Activated naive CD4-positive, alpha-beta T cell treated with anti-CD3 and anti-CD28 coated beads, Interleukin-2, amount 50 U/mL, for 16 hours (primary cell): ENCODE results near the gene DNAJB13.

Source experiments
- DNase-seq: peaks from one replicate; pipeline ENCODE4 v3.0.0-alpha.2; 2020

DNAJB13 gene

GRCh38 chr11:73956876-73957653 lies 6.2 kb downstream of the DNAJB13 start:
- no peak for DNase-seq

DNA sequence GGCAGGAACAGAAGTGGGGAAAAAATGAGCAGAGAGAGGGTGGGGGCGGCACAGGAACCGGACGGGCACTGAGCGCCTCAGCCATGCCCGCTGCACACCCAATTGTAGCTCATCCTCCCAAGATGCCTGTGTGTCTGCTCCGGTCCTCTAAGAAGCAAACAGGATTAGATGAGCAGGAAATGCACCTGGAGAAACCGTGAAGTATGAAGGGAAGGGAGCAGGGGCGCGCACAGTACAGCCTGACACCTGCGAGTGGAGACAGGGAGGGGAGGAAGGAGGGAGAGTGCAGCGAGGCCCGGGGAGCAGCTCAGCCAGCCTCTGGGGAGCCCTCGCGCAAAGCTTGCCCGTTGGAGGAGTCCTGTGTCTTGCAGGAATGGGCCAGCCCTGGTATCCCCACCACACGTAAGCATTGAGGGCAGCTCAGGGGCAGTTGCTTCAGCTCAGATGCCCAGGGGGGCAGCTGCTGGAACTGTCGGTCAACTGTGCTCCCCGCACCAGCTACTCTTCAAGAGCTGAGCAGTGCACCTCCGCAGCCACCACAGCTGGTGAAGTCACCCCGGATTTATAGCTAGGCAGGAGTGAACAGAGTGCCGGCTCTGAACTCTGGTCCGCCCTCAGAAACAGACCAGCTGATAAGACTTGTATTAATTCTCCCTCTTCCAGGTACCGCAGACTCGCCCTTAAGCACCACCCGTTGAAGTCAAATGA lies 7.0 kb downstream of the DNAJB13 start:
- DNase-seq: no peak

DNA sequence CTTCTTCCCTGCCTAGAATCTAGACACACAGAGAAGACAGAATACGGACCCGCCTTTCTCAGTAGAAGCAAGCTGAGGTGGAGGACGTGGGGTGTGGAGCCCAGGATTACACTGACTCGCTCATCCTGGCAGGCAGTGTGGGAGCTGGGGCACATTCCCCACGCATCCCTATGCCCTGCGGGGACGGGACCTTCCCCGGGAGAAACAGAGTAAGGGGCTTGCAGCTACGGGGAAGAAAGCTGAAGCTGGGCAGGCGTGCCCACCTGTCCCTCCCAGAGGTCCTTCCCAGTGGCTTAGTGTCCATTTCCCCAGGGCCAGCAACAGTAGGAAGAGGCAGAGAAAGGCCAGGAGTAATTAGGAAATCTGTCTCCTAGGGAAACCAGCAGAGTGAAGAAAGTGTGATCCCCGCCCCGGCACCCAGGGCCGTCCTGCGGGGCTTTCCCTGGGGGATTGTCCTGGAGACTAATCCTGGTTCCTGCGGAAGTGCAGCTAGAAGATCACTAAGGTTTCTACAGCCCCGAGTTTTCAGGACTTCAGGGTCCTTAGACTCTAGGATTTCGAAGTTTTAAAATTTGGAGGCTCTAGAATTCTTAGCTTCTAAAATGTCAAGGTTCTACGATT lies 7.8 kb downstream of the DNAJB13 start:
- no peak for DNase-seq

- no peak for DNase-seq
These were observed 10.5 kb downstream of the DNAJB13 start for GRCh38 chr11:73961321-73961720.

- DNase-seq: no peak
These were observed 11.4 kb downstream of the DNAJB13 start for GRCh38 chr11:73962101-73962705.

GRCh38 chr11:73963861-73964260 lies 13.0 kb downstream of the DNAJB13 start:
- no peak for DNase-seq

DNA sequence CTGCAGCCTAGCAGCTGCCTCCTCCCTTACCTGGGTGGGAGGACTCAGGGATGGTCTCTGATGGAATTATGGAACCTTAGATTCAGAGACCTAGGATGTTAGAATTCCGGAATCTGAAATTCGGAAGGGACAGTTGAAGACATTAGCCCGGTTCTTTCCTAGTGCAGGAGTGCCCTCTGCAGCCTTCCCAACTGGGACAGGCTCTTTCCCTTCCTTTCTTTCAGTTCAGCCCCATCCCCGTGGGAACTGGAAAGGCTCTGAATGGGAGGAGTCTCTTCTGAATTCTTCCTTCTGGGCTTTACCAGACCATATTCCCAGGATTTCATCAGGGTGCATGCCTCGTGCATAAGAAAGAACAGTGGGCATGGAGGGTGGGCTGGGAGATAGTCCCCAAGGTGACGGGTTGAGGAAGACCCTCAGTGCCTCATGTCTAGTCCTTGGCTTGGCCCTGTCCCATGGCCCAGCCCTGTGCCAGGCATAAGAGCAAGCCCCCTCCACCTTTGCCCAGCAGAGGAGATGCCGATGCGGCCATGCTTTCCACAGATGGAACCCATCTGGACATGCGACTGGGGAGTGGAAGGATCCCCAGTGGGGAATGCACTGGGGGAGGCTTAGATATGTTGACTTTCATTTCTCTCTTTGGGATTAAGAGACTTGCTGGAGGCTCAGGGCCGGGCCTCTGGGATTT lies 14.4 kb downstream of the DNAJB13 start:
- DNase-seq: no peak

DNA sequence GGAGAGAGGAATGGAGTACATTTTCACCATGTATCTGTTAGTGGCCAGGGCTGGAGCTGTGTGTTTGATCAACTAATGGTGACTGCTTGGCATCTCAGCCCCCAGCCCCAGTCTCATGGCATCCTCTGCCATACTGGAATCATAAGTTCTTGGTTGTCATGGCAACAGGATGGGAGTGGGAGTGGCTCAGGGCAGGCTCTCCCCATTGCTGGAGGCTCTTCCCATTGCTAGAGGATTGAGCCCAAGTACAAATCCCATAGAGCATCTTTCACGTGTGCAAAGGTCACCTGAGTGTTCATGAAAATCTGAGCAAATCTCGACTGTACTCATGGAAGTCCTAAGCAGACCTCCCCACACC lies 14.9 kb downstream of the DNAJB13 start:
- DNase-seq: no peak

DNA sequence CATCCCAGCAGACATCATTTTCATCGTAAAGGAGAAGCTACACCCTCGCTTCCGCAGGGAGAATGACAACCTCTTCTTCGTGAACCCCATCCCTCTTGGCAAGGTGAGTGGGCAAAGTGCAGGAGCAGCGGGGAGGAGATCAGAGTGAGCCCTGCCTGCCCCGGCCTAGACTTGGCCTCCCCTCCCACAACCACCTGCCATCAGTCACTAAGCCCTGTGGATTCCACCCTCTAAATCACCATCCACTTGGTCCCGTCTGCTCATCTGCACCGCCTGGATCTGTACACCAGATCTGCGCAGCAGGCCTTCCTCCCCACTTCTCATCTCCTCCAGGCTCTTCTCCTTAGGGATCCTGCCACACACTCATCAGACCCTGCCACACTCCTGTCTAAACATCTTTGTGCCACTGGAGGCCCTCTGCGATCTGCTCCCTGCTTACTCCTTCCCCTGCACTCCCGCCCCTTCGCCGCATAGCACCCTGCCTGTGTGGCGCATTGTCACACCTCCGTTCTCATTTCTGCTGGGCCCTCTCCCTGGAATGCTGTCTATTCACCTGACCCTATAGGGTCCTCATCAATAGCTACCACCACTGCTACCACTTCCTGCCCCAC lies 17.6 kb downstream of the DNAJB13 start:
- DNase-seq: no peak

DNA sequence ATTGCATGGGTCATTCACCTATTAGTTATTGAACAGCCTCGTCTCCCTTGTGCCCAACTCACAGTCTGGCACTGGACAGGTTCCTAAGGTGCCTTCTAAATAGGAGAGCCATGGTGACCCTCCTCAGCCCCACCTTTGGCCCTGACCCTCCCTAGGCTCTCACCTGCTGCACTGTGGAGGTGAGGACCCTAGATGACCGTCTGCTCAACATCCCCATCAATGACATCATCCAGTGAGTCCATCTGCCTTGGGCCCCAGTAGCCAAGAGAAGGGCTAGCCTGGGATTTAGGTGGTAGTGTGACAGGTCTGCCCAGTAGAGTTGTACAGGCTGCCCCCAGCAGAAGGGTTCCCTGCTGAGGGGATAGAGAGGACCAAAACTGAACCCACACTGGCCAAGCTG lies 18.3 kb downstream of the DNAJB13 start:
- DNase-seq: no peak

- no peak for DNase-seq
These were observed 19.4 kb downstream of the DNAJB13 start for GRCh38 chr11:73969991-73970800.

DNA sequence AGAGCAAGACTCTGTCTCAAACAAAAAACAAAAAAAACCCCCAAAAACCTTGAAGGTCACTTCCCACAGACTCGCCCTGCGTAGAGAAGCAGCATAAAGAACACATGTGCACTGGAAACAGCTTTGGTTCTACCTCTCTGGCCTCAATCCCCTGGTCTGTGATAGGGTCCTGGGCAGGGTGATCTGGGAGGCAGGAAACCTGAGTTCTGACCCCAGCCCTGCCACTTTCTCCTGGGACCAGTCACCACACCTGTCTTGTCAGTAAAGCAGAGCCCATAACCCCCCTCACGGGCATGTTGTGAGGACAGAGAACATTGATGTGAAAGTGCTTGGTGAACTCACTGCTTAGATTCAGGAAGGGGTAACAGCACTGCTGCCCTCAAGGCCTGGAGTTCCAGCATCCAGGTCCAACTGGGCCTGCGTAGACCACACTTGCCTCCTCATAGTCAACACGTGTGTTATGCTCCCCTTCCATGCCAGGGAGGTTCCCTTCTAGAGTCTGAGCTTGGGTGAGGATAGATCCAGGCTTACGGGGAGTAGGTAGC lies 20.4 kb downstream of the DNAJB13 start:
- DNase-seq: no peak

- no peak for DNase-seq
These were observed 21.4 kb downstream of the DNAJB13 start for GRCh38 chr11:73972187-73972586.

- no peak for DNase-seq
These were observed 22.0 kb downstream of the DNAJB13 start for GRCh38 chr11:73972620-73973449.

GRCh38 chr11:73974604-73975478 lies 24.0 kb downstream of the DNAJB13 start:
- no peak for DNase-seq

- DNase-seq: no peak
These were observed 24.6 kb downstream of the DNAJB13 start for GRCh38 chr11:73975479-73975757.

DNA sequence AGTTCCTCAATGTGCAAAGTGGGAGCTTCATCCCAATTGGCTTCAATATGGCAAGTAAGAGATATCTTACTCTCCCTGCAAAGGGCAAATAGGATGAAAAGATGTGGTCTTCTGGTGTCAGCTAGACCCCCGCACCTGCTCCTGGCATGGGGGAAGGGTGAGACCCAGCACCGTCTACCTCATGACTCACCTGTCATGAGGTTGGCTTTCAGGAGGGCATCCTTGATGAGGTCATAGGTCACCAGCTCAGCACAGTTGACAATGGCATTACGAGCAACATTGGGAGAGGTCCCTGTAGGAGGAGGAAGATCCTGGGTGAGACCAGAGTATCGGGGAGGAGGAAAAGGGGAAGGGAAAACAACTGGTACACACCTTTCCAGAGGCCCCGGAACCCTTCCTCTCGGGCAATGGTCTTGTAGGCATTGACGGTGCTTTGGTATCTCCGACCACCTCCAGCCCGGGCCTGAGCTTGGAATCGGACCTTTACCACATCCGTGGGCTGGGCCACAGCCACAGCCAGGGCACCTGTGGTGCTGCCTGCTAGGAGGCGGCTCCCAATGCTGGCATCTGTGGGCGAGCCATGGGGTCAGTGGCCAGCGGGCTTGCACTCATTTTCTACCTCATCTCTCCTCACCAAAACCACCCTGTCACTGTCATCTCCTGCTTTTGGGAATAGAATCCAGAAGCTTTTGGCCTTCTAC lies 25.8 kb downstream of the DNAJB13 start:
- no peak for DNase-seq

DNA sequence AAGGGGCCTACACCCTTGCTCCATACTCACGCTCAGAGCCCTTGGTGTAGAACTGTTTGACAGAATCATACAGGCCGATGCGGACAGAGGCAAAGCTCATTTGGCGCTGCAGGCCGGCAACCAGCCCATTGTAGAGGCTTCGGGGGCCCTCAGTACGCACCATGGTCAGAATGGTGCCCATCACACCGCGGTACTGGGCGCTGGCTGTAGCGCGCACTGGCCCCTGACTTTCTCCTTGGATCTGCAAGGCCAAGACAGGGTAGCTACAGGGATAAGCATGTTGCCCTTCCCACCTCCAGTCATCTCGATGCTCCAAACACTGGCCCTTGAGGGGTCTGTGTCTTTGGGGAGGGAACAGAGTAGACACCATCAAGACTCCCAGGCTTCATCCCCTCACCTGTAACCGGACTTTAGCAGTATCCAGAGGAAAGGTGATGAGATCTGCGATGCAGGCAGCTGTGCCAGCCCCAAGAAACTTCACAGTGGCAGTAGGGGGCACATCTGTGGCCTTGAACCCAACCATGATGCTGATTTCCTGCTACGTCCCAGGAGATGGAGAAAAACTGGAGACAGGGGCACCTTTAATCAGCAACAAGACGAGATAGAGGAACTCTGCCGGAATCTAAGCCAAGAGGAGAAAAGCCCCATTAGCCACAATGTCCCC lies 27.2 kb downstream of the DNAJB13 start:
- no peak for DNase-seq
